CD4-positive, alpha-beta T cell treated with Interferon gamma for 1 hour (primary cell): Measurements from ENCODE around the gene DNAH10.

Experiments used
- DNase-seq: peaks from one replicate; pipeline ENCODE4 v3.0.0-alpha.2; 2020

The DNAH10 gene

GRCh38 chr12:123950476-123951349 is 188.6 kb downstream of the DNAH10 start:
- DNase-seq, result no peak

- no peak for DNase-seq
Observed at GRCh38 chr12:123951467-123951866, 189.4 kb downstream of the DNAH10 start.

DNA sequence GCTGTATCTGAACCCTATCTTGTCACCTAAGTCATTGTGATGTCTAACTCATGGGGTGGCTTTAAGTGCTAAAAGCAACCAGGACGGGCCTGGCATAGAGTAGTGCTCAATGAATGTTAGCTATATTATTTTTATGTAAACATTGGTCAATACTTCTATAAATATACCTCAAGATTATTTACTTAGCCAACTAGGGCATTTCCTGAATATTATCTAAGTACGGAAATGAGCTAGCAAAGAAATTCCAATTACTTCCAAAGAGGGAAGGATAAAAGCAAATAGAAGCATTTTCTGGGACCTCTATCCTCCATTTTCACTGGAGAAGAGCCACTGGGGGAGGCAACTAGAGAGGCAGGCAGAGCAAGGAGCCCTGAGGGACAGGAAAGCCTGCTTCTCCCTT is 189.9 kb downstream of the DNAH10 start:
- DNase-seq, result no peak

DNA sequence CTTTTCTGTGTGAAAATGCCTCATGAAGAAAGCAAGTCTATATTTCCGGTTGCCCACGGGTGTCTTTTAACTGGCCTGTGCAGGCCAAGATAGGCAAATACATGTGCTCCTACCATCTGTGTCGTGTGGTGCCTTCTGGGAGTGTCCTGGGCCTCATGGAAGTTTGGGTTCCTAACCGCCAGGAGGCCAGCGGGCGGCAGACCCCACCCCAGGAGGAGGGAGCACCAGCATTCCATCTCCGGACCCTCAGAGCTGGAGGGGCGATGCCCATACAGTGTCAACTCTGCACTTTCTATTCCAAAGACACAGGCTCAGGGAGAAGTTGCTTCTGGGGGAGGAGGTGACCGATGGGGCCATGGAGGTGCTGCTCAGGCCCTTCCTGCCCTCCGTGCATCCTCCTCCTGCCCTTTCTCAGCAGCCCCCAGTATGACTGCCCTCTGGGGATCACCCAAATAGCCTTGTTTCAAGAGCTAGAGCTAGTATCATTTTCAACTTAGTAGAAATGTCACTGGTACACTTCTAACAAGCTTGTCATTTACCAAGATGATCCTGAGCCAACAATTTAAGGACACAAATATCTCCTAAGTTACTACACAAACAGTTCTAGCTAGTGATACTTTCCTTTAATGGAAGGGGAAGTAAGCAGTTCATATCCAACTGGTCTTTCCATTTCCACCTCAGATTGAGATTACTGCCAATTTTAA is 192.7 kb downstream of the DNAH10 start:
- DNase-seq, result no peak

- no peak for DNase-seq
Observed at GRCh38 chr12:123956249-123956648, 194.1 kb downstream of the DNAH10 start.

DNA sequence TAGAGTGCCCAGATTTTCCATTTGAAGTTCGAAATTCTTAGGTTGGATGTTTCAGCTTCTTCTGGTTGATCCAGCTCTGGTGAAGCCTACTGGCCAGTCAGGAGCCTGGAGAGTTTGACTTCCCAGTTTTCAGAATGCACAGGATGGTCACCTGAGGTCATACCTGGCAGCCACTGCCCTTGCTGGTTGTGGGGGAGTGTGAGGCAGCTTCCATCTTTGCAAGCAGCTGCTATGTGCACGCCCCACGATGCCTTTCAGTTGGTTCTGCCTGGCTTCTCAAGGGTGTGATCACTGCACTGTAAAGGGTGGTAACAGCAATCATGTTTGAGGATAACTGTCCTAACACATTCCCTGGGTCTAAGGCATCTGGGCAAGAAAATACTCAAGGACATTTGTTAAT is 195.1 kb downstream of the DNAH10 start:
- DNase-seq, result no peak

DNA sequence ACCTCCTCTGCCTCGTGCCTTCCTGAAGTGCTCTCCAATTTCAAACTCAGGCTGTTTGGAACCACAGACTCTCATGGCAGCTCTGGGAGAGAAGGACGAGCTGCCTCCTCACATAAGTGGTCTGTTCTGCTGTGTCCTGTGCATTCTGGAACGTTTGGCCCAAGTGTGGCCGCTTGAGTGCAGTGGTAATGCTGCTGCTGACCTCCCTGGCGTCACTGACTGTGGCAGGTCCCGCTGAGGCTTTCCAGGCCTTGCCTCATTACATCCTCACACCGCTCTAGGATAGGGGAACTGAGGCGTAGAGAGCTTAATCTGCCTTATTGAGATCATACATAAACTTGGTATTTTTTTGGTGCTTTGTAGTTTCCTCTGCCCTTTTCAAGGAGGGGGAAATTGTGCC is 196.4 kb downstream of the DNAH10 start:
- DNase-seq, result no peak

DNA sequence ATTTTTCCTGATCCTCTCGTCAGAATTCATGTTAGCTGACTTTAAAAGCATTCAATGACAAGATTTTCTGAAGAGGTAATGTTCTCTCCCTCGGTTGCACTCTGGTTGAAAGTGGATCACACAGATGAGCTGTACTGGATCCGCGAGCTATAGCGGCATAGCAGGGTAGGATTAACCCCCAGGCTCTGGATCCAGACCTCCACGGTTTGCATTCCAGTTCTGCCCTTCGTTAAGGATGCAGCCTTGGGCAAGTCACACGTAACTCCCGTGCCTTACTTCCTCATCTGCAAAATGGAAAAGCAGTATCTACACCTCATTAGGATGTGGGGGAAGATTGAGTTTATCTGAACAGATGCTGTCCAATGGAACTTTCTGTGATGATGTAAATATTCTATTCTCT is 196.8 kb downstream of the DNAH10 start:
- DNase-seq, result no peak

GRCh38 chr12:123960029-123960735 is 198.1 kb downstream of the DNAH10 start:
- DNase-seq, result no peak

GRCh38 chr12:123960856-123961255 is 198.8 kb downstream of the DNAH10 start:
- no peak for DNase-seq

DNA sequence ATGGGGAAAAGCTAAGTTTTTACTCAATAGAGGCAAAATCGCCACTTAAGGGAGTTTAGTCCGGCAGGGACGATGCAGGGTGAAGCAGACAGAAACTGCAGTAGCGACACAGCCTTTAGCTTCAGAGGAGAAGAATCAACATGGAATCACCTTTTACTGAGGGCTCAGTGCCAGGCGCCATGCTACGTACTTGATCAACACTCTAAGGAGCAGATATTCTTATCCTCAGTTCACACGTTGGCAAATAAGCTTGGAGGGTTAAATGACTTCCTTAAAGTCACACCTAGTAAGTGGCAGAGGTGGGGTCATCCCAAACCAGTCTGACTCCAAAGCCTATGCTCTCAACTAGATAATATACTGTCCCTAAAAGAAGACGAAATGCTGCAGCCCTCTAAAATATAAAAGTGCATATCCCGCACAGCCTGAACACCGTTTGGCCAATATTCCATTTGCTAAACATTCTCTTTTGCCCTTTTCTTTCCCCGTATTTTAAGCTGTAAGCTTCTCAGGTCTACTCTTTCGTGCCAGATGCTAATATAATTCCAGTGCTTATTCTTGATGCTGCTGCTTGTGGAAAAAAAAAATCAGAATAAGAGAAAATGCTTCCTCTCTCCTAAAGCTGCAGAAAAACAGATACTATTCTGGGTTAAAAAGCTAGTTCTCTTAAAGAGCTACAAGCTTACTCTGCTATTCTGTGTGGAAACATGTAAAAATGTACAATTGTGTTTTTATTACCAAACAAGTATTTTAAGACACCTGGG is 199.7 kb downstream of the DNAH10 start:
- no peak for DNase-seq

GRCh38 chr12:123962513-123962912 is 200.4 kb downstream of the DNAH10 start:
- no peak for DNase-seq

DNA sequence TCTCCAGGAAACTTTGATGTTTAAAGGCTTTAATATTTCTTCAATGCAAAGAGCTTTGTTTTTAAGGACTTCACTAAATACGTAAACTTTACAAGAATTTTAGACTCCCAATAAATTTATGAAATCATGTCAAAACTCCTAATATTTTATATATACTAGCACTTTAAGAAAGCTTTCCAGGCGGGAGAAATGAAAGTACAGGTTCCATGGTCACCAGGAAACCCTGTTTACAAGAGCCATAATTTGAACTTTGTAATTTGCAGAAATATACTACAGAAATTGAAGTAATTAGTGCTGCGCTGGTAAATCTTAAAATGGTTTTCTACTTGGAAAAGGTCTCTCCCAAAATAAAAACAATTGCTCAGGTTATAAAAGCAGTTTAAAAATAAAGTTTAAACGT is 201.7 kb downstream of the DNAH10 start:
- DNase-seq, result no peak

GRCh38 chr12:123965382-123965781 is 203.3 kb downstream of the DNAH10 start:
- no peak for DNase-seq

DNA sequence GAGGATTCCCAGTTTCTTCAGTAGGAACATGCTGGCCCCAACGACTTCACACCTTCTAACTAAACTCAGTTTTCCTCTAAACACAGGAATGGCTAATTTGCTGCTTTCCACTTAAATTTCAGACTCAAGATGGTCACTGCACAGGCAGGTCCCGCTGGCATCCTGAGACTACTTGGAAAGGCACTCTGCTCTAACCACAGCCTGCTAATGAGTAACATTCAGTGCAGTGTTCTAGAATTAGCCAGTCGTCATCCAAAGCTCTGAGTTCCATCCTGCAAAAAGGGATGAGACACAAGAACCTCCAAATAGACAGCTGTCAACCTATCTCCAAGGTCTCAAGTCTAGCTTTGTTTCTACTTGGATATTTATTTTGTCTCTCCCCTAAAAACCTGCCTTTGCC is 204.5 kb downstream of the DNAH10 start:
- no peak for DNase-seq

DNA sequence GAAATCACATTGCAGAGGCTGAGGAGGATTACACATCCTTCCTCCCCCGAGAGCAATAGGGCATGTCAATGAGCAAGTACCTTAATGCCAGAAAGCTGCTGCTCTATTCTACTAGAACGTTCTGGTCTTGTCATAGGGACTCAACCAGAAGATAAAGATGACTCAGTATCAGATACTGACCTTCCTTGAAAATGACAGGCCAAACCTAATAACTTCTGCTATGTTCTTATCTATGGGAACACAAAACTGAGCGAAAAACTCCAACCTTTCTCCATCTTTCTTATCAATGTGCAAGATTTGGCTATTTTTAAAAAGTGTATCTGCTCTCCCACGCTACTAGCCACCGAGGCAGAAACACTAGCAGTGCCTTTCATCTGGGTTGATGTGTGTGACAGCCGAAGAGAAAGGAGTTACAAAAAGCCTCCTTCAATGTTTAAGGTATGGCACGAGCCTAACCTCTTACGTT is 205.1 kb downstream of the DNAH10 start:
- no peak for DNase-seq

DNA sequence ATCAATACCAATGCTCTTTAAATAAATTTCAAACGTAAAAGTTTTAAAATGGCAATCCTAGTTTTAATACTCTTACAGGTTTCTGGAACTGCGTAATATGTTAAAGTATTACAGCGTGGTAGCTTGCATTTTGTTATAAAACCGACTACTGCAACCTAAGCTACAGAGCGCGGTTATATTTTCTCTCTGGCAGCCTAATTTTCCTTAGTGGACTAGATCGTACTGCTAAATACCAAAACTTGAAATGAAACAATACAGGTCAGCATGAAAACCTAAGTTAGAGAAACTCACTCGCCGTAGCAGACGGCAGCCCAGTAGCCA is 209.3 kb downstream of the DNAH10 start:
- DNase-seq, result no peak

DNA sequence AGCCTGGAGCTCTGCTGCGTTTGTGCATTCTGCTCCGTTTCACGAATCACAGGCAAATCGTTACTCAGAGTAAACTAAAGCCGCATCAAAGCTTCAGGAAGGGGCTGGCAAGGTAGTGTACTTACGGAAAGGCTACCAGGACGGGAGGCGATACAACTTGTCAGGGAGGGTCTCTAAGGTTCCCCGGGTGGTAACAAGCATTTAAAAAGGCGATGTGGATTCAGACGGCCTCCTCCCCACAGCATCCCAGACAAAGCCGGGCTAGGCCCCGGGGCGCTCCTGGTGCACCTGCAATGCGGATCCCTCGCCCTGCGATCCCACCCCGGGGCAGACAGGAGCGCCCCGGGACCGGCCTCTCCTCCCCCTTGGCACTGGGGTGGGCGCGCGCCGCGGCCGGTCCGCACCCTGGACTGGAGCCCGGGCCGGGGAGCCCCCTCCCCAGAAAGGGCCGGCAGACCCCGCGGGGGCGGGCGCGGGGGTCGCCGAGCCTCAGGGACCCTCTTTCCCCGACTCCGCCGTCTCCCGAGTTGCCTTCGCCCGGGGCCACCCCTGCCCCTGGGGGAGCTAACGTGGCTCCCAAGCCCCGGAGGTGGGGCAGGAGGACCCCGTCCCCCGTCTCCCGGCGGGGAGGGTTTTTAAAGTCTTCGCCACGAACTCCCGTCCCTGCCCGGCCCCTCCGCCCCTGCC is 209.8 kb downstream of the DNAH10 start:
- DNase-seq, result no peak

DNA sequence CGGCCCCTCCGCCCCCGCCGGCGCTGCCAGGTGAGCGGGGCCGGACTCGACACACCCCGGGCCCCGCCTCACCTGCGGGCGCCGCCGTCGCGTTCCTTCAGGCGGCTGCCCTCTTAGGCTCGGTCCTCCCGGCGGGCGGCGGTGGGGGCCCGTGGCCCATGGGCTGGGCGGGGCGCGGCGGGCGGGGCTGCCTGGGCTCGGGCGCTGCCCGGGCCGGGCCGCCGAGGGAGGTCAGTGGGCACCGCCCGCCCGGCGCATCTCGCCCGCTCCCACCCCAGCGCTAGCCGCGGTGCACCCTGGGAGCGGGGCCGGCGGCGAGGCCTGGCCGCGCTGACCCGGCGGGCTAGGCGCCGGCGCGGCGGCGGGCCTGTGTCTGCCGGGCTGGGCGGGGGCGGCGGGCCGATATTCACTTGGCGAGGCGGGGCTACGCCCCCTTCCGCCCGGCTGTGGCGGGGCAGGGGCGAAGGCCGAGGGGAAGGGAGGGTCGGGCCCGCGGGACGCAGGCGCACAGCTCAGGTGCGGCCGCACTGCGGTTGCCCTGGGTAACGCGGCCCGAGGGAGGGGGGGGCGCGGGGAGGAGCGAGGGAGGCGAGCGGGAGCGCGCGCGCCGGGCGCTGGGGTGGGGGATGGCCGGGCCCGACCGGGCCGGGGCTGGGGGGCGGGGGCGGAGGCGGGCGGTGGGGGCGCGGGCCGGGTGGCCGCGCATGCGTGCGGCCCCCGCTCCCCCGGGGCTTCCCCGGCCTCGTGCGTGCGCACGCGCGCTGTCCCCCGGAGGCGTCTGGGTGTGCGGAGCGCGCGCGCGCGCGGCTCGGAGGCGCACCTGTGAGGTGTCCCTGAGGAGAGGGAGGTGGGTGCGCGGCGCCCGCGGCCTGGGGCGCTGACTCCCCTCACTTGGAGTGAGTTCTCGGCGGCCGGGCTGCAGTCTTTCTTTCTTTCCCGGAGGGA is 210.6 kb downstream of the DNAH10 start, which contains the start of the genes CCDC92 and ZNF664:
Gene CCDC92, minus strand, starts transcription at position 375 of the 945 bp plus-strand sequence. CDS start 28,526 bp downstream, outside the sequence.
Gene ZNF664, plus strand, starts transcription at position 759 of the 945 bp plus-strand sequence. CDS start 38,930 bp downstream, outside the sequence.
- peak; percentile 94 for DNase-seq

- peak; percentile 1 for DNase-seq
Observed at GRCh38 chr12:123973552-123974341, 211.6 kb downstream of the DNAH10 start.
